SH-SY5Y (cell line): ENCODE data around the gene PRKCH.

Source experiments
- GATA2 ChIP-seq: IDR thresholded peaks from 2 replicates; pipeline ENCODE4 v1.6.1; 2011; ENCODE audit warnings: mild to moderate bottlenecking, low read depth, low read length
- GATA3 ChIP-seq: IDR thresholded peaks from 2 replicates; pipeline ENCODE4 v1.6.1; 2011; ENCODE audit warnings: low read depth, mild to moderate bottlenecking, low read length, moderate library complexity

GRCh38 chr14:61334197-61334701, 12.9 kb downstream of the PRKCH start:
- TF ChIP-seq GATA2 (no peak), GATA3 (no peak)
